ENCODE results near the gene FYB1. TPM values are rescaled to one million over a fixed set of nuclear protein-coding genes. Genes with fewer than 3 reads are reported as not detected.

FYB1 gene
- total RNA-seq, 4 donors from 2014 or later: 1.8 to 16.5 (median 4.8) TPM

GRCh38 chr5:39146831-39147540 is 72.4 kb downstream of the FYB1 start:
- intact Hi-C loops (cut with DNase I; ENCODE audit: low total_unique reads): no loop called here
- Histone ChIP-seq H3K27ac (no peak overlapping the region), H3K4me3 (no peak overlapping the region), H3K9me3 (no peaks in the 10 kb centered on the region), H3K27me3 (no peaks in the 10 kb centered on the region), H3K4me1 (no peaks in the 10 kb centered on the region), H3K36me3 (no peaks in the 10 kb centered on the region)
- no peak for TF ChIP-seq POLR2A (IDR thresholded peaks at IDR 0.05)
- TF ChIP-seq, protein P1, sequence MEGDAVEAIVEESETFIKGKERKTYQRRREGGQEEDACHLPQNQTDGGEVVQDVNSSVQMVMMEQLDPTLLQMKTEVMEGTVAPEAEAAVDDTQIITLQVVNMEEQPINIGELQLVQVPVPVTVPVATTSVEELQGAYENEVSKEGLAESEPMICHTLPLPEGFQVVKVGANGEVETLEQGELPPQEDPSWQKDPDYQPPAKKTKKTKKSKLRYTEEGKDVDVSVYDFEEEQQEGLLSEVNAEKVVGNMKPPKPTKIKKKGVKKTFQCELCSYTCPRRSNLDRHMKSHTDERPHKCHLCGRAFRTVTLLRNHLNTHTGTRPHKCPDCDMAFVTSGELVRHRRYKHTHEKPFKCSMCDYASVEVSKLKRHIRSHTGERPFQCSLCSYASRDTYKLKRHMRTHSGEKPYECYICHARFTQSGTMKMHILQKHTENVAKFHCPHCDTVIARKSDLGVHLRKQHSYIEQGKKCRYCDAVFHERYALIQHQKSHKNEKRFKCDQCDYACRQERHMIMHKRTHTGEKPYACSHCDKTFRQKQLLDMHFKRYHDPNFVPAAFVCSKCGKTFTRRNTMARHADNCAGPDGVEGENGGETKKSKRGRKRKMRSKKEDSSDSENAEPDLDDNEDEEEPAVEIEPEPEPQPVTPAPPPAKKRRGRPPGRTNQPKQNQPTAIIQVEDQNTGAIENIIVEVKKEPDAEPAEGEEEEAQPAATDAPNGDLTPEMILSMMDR (IDR thresholded peaks at IDR 0.05): no peak
- DNase-seq: no peak

DNA sequence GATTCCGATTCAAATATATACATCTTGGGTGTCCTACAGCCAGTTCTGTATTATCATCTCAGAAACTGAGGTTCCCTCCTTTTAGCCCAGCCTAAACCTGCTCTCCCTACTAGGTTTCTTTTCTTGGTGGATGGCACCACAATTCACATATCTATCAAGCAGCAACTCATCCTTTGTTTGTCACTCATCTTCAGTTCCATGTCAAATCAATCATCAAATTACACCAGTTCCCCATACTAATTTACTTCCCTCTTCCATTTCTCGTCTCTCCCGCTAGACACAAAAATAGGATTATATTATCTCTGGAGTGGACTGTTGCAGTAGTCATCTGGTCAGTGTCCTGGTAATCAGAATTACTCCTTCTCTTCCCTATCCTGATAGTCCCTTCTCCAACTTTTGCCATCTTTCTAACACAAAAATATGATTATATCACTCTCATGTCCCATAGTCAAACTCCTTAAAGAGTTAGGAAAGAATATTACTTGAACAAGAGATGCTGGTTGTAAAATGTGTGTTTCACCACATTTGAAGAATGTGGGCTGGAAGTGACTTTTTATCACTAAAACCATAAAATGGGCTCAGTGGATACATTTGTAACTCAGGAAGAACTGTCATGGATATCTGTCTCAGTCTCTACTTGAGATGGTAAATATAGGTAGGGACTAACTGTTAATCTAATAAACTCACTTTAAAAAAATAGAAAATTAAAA is 76.1 kb downstream of the FYB1 start:
- TF ChIP-seq POLR2A (IDR thresholded peaks at IDR 0.05): no peak
- TF ChIP-seq, protein P1 (IDR thresholded peaks at IDR 0.05): no peak
- no peak for DNase-seq

DNA sequence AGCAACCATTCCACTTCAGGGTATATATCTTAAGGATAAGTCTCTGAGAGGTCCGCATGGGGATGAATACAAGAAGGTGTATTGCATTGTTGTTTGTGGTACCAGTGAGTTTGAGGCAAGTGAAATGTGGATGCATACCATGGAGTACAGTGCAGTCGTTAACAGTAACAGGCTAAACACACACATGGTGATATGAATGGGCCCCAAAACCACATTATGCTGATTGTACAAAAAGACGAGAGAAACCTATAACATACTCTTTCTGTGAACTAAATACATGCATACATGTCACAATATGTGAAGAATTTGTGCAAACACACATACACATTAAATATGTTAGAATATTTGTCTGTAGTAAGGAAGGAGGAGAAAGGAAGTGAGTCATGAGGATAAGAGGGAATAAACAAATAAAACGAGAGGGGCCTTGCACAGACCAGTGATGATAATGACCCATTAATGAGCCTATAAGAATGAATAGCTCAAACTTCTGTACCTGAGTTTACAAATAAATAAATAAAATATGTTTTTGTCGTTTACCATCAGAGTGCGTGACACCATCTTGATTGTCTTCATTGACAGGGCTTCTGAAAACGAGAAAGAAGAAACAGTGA is 78.7 kb downstream of the FYB1 start:
- no peak overlapping the region for H3K4me3 ChIP-seq
- TF ChIP-seq, protein P1 (IDR thresholded peaks at IDR 0.05): no peak
- no peak for TF ChIP-seq POLR2A (IDR thresholded peaks at IDR 0.05)
- H3K27ac ChIP-seq: no peak overlapping the region
- H3K36me3 ChIP-seq: no peaks in the 10 kb centered on the region
- no peaks in the 10 kb centered on the region for H3K9me3 ChIP-seq
- intact Hi-C loops (cut with DNase I; ENCODE audit: low total_unique reads): no loop called here
- H3K4me1 ChIP-seq: no peaks in the 10 kb centered on the region
- H3K27me3 ChIP-seq: no peaks in the 10 kb centered on the region
- no peak for DNase-seq

More for the DNA sequence above, 76.1 kb downstream of the FYB1 start:
- Histone ChIP-seq H3K9me3 (no peaks in the 10 kb centered on the region), H3K27ac (no peak overlapping the region), H3K36me3 (no peaks in the 10 kb centered on the region), H3K4me3 (no peak overlapping the region), H3K27me3 (no peaks in the 10 kb centered on the region), H3K4me1 (no peaks in the 10 kb centered on the region)
- intact Hi-C loops (cut with DNase I; ENCODE audit: low total_unique reads): no loop called here

GRCh38 chr5:39138892-39139291 is 80.5 kb downstream of the FYB1 start:
- no peaks in the 10 kb centered on the region for H3K4me1 ChIP-seq
- TF ChIP-seq, protein P1 (IDR thresholded peaks at IDR 0.05): no peak
- TF ChIP-seq POLR2A (IDR thresholded peaks at IDR 0.05): no peak
- intact Hi-C loops (cut with DNase I; ENCODE audit: low total_unique reads): no loop called here
- H3K36me3 ChIP-seq: no peaks in the 10 kb centered on the region
- no peaks in the 10 kb centered on the region for H3K9me3 ChIP-seq
- H3K4me3 ChIP-seq: no peak overlapping the region
- no peaks in the 10 kb centered on the region for H3K27me3 ChIP-seq
- no peak for DNase-seq
- no peak overlapping the region for H3K27ac ChIP-seq
